NCI-H774 (cell line): Measurements from ENCODE around the gene PXMP4.
A peak's percentile ranks its signal among the peaks of the same experiment; 100 is the strongest.

Source experiments
- DNase-seq: peaks from one replicate; lab custom pipeline; 2025; lab: John Stamatoyannopoulos, UW

PXMP4 gene

GRCh38 chr20:33668466-33669155 lies 51.5 kb downstream of the PXMP4 start:
- no peak for DNase-seq

GRCh38 chr20:33667676-33668465 lies 52.2 kb downstream of the PXMP4 start:
- DNase-seq, result peak; percentile 79

GRCh38 chr20:33667245-33667675 lies 52.9 kb downstream of the PXMP4 start:
- DNase-seq, result no peak

- DNase-seq, result peak; percentile 98
These were observed 53.5 kb downstream of the PXMP4 start, which contains the start of gene ACTL10 for GRCh38 chr20:33666293-33667244. Gene ACTL10, plus strand, starts transcription at chr20:33666943. Its CDS starts 555 bp downstream, at chr20:33667498.

- no peak for DNase-seq
These were observed 55.4 kb downstream of the PXMP4 start for GRCh38 chr20:33664762-33665144.

GRCh38 chr20:33664085-33664761 lies 55.9 kb downstream of the PXMP4 start:
- no peak for DNase-seq

GRCh38 chr20:33663161-33664084 lies 56.7 kb downstream of the PXMP4 start:
- peak; percentile 70 for DNase-seq

- no peak for DNase-seq
These were observed 57.9 kb downstream of the PXMP4 start, which contains the start of gene C20orf144 for GRCh38 chr20:33662172-33662571. Gene C20orf144, plus strand, starts transcription at chr20:33662327. Its CDS starts 19 bp downstream, at chr20:33662346.

- DNase-seq, result no peak
These were observed 59.4 kb downstream of the PXMP4 start for GRCh38 chr20:33660685-33661058.

GRCh38 chr20:33660035-33660684 lies 60.0 kb downstream of the PXMP4 start:
- no peak for DNase-seq

- DNase-seq, result no peak
These were observed 60.6 kb downstream of the PXMP4 start for GRCh38 chr20:33659341-33660034.

- no peak for DNase-seq
These were observed 61.2 kb downstream of the PXMP4 start for GRCh38 chr20:33658929-33659328.

- DNase-seq, result no peak
These were observed 61.6 kb downstream of the PXMP4 start for GRCh38 chr20:33658510-33658909.

- DNase-seq, result no peak
These were observed 62.4 kb downstream of the PXMP4 start for GRCh38 chr20:33657704-33658095.

GRCh38 chr20:33656783-33657703 lies 63.1 kb downstream of the PXMP4 start:
- no peak for DNase-seq

- no peak for DNase-seq
These were observed 63.9 kb downstream of the PXMP4 start for GRCh38 chr20:33656010-33656782.

GRCh38 chr20:33655164-33655563 lies 64.9 kb downstream of the PXMP4 start:
- no peak for DNase-seq
